GM23248 (cell line): Measurements from ENCODE around the gene E2F1. TPM values are rescaled to one million over a fixed set of nuclear protein-coding genes. Genes with fewer than 3 reads are reported as not detected.

Experiments
- DNase-seq: peaks from one replicate; pipeline ENCODE4 v3.0.0-alpha.2; 2015
- H2AFZ ChIP-seq: fragments of 200-600 bp; sonication (generic); 2 replicates; pipeline ENCODE4 v1.6.1; 2016; ENCODE audit warnings: antibody characterized with exemption
- H3F3A ChIP-seq: fragments of 200-600 bp; sonication (generic); 2 replicates; pipeline ENCODE4 v1.6.1; 2016; ENCODE audit warnings: mild to moderate bottlenecking, antibody characterized with exemption, mixed run types; ENCODE audit not compliant: insufficient read depth
- H3K27ac ChIP-seq: fragments of 200-600 bp; sonication (generic); 2 replicates; pipeline ENCODE4 v1.5.1; 2016; ENCODE audit warnings: mild to moderate bottlenecking
- H3K27me3 ChIP-seq: fragments of 200-600 bp; sonication (generic); replicated peaks from 2 replicates; pipeline ENCODE4 v1.6.1; 2016; ENCODE audit warnings: mild to moderate bottlenecking; ENCODE audit not compliant: insufficient read depth
- H3K36me3 ChIP-seq: fragments of 200-600 bp; sonication (generic); 2 replicates; pipeline ENCODE4 v1.6.1; 2016; ENCODE audit warnings: low read depth, mild to moderate bottlenecking
- H3K4me1 ChIP-seq: fragments of 200-600 bp; sonication (generic); 2 replicates; pipeline ENCODE4 v1.6.1; 2016; ENCODE audit warnings: mild to moderate bottlenecking; ENCODE audit not compliant: insufficient read depth
- H3K4me2 ChIP-seq: fragments of 200-600 bp; sonication (generic); one replicate; pipeline ENCODE4 v1.6.1; 2016; ENCODE audit warnings: mild to moderate bottlenecking; ENCODE audit not compliant: unreplicated experiment
- H3K4me3 ChIP-seq: fragments of 200-600 bp; sonication (generic); 2 replicates; pipeline ENCODE4 v1.5.1; 2016; ENCODE audit warnings: mild to moderate bottlenecking
- H3K79me2 ChIP-seq: fragments of 200-600 bp; sonication (generic); 2 replicates; pipeline ENCODE4 v1.6.1; 2016; ENCODE audit warnings: mild to moderate bottlenecking; ENCODE audit not compliant: insufficient read depth
- H3K9ac ChIP-seq: fragments of 200-600 bp; sonication (generic); 2 replicates; pipeline ENCODE4 v1.6.1; 2016; ENCODE audit warnings: mild to moderate bottlenecking
- H3K9me2 ChIP-seq: fragments of 200-600 bp; sonication (generic); 2 replicates; pipeline ENCODE4 v1.6.1; 2016; ENCODE audit warnings: mixed run types, mild to moderate bottlenecking, moderate library complexity; ENCODE audit not compliant: insufficient read depth
- H3K9me3 ChIP-seq: fragments of 200-600 bp; sonication (generic); one replicate; pipeline ENCODE4 v1.6.1; 2017; ENCODE audit warnings: low read depth
- H4K20me1 ChIP-seq: fragments of 200-600 bp; sonication (generic); 2 replicates; pipeline ENCODE4 v1.6.0; 2016; ENCODE audit not compliant: insufficient read depth
- EZH2 ChIP-seq: fragments of 200-600 bp; sonication (generic); IDR thresholded peaks from 2 replicates; pipeline ENCODE4 v1.6.1; 2018; ENCODE audit warnings: antibody characterized with exemption, mild to moderate bottlenecking; ENCODE audit not compliant: insufficient read depth, poor library complexity, severe bottlenecking
- EZH2phosphoT487 ChIP-seq: fragments of 200-600 bp; sonication (generic); IDR thresholded peaks from 2 replicates; pipeline ENCODE4 v1.6.1; 2018; ENCODE audit warnings: antibody characterized with exemption, moderate library complexity, mild to moderate bottlenecking, low read depth; ENCODE audit not compliant: insufficient read depth
- WGBS, 2 experiments: methylation state at CpG; one replicate each; pipeline ENCODE4 v1.1.6; 2015 to 2017; ENCODE audit warnings: low lambda C conversion rate in 2 of 2, low coverage in 1 of 2; ENCODE audit errors: missing lambda C conversion rate in 2 of 2; 5-methylcytosine and 5-hydroxymethylcytosine counted together
- in situ Hi-C: fragments of 300-500 bp; cut with MboI; formaldehyde crosslinking; loops from 2 replicates; pipeline ENCODE4 v1.15.0; 2020
- polyA plus RNA-seq: library from polyadenylated mRNA; unstranded; fragments of >200 nt; fragmentation: Nextera tagmentation; extraction: Ambion mirVana; gene quantifications from 2 replicates; pipeline ENCODE4 v1.2.1, GENCODE V29; 2016
- total RNA-seq: library from RNA; depleted of rRNA; stranded (reverse); fragments of >200 nt; shearing (Covaris generic); gene quantifications from 2 replicates; pipeline ENCODE4 v1.2.3, GENCODE V29; 2014

E2F1 gene
- total and polyA plus RNA-seq, 2 experiments from 2014 or later: 4.9 to 12.9 TPM

DNA sequence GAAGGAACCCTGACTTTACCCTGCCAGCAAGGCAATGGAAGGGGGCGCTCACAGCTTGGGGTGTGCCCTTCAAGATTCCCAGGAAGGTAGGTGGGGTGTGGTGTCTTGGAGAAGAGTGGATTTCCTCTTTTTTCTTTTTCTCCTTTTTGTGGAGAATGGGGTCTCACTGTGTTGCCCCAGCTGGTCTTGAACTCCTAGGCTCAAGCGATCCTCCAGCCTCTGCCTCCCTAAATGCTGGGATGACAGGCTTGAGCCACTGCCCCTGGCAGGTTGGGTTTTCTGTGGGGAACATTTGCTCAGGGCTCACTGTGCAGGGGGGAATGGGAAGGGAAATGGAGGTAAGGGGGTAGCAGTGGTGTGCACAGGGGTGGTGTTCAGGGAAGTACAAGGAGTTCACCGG is 41.6 kb upstream of the E2F1 start:
- no peak overlapping the region for H3K4me3 ChIP-seq
- no peak overlapping the region for H3K27ac ChIP-seq
- H4K20me1 ChIP-seq: no peaks in the 10 kb centered on the region
- no peaks in the 10 kb centered on the region for H3K27me3 ChIP-seq
- in situ Hi-C loops: no loop called here
- no peaks in the 10 kb centered on the region for H3K79me2 ChIP-seq
- no peaks in the 10 kb centered on the region for H3K9me2 ChIP-seq
- H3K36me3 ChIP-seq: no peaks in the 10 kb centered on the region
- DNase-seq: no peak
- H3F3A ChIP-seq: 0 out of 2 replicates have a peak, but pooled peaks cover 3% of the 10 kb centered on the region
- no peak overlapping the region for H2AFZ ChIP-seq
- no peaks in the 10 kb centered on the region for H3K9me3 ChIP-seq
- peaks cover 3% of the 10 kb centered on the region; the same call in 1 of the 2 replicates for H3K4me1 ChIP-seq
- no peak overlapping the region for H3K4me2 ChIP-seq
- no peak for TF ChIP-seq EZH2phosphoT487
- TF ChIP-seq EZH2: no peak
- WGBS, 2 experiments: 79 to 88% methylated on average over 3 of the region's 3 CpGs
- no peak overlapping the region for H3K9ac ChIP-seq

DNA sequence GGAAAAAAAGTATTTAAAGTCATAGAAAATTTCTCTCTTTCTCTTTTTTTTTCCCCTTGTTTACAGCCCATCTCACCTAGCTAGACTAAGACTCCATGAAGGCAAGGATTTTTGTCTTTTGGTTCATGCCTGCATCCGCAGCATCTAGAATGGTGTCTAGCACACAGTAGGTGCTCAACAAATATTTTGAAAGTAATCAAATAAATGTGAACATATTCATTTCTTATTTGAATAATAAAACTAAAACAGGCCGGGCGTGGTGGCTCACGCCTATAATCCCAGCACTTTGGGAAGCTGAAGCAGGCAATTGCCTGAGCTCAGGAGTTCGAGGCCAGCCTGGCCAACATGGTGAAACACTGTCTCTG is 40.9 kb upstream of the E2F1 start:
- Histone ChIP-seq H3K4me3 (no peak overlapping the region), H3F3A (no peaks in the 10 kb centered on the region), H3K79me2 (no peaks in the 10 kb centered on the region), H2AFZ (no peak overlapping the region), H3K27ac (no peak overlapping the region), H3K4me1 (no peaks in the 10 kb centered on the region), H3K9ac (no peak overlapping the region), H3K36me3 (no peaks in the 10 kb centered on the region), H3K27me3 (no peaks in the 10 kb centered on the region), H4K20me1 (no peaks in the 10 kb centered on the region), H3K9me2 (no peaks in the 10 kb centered on the region), H3K9me3 (no peaks in the 10 kb centered on the region), H3K4me2 (no peak overlapping the region)
- TF ChIP-seq EZH2 (no peak), EZH2phosphoT487 (no peak)
- 87% methylated on average over 5 of the region's 5 CpGs for WGBS, 2 experiments
- in situ Hi-C loops: no loop called here
- DNase-seq: no peak

DNA sequence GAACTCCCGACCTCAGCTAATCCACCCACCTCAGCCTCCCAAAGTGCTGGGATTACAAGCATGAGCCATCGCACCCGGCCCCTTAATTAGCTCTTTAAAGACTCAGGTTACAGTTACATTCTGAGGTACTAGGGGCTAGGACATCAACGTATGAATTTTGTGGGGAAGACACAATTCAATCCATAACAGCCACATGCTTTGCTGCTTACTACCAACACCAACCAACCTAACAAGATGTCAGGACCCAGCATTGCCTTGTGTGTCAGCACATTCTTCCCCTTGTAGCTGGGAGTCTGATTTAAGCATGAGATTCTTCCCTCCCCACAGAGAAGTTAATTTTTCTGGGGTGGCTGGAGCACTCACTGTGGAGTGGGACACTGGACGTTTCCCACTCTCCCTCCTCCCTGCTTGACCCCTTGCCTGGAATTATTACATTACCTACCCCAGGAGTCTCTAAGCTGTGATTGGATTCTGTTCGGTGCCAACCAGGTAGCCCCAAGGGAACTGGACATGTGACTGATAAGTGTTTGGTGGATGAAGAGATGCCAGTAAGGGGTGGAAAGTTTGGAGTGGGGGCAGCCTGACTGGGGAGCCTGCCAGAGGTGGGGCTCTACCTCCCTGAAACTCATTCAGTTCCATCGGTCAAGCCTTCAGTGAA is 39.6 kb upstream of the E2F1 start:
- no peaks in the 10 kb centered on the region for H3K27me3 ChIP-seq
- in situ Hi-C loops: no loop called here
- WGBS, 2 experiments: 65 to 72% methylated on average over 7 of the region's 7 CpGs
- no peaks in the 10 kb centered on the region for H3K36me3 ChIP-seq
- no peak overlapping the region for H3K9ac ChIP-seq
- H3F3A ChIP-seq: no peaks in the 10 kb centered on the region
- H3K4me3 ChIP-seq: no peak overlapping the region
- no peak for TF ChIP-seq EZH2phosphoT487
- no peak for TF ChIP-seq EZH2
- no peaks in the 10 kb centered on the region for H3K9me2 ChIP-seq
- no peaks in the 10 kb centered on the region for H4K20me1 ChIP-seq
- H3K27ac ChIP-seq: no peak overlapping the region
- H3K4me2 ChIP-seq: no peak overlapping the region
- H3K9me3 ChIP-seq: no peaks in the 10 kb centered on the region
- DNase-seq: no peak
- H3K4me1 ChIP-seq: no peaks in the 10 kb centered on the region
- no peaks in the 10 kb centered on the region for H3K79me2 ChIP-seq
- H2AFZ ChIP-seq: no peak overlapping the region

DNA sequence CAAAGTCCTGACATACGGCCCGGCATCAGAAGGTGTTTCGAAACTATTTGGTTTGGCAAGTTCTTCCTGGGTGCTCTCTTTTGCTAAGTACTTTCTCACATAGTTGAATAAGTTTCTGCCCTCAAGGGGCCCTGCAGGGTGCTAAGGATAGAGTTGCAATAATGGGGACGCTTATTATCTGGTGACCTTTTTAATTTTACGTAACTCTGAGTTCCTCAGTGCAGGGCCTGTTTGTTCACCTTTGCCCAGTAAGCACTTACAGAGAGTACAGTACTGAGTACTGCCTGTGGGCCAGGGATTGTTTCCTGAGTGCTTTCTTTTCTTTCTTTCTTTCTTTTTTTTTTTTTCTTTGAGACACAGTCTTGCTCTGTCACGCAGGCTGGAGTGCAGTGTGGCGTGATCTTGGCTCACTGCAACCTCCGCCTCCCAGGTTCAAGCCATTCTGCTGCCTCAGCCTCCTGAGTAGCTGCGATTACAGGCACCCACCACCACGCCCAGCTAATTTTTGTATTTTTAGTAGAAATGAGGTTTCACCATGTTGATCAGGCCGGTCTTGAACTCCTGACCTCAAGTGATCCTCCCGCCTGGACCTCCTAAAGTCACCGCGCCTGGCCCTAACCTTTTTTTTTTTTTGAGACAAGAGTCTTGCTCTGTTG is 38.4 kb upstream of the E2F1 start:
- DNase-seq: no peak
- no peaks in the 10 kb centered on the region for H3K36me3 ChIP-seq
- no peaks in the 10 kb centered on the region for H3K27me3 ChIP-seq
- WGBS, 2 experiments: 83 to 84% methylated on average over 13 to 14 of the region's 14 CpGs
- in situ Hi-C loops: no loop called here
- no peak overlapping the region for H3K4me3 ChIP-seq
- H2AFZ ChIP-seq: no peak overlapping the region
- H3K27ac ChIP-seq: no peak overlapping the region
- H3F3A ChIP-seq: no peaks in the 10 kb centered on the region
- no peak overlapping the region for H3K9ac ChIP-seq
- TF ChIP-seq EZH2phosphoT487 (no peak), EZH2 (no peak)
- no peaks in the 10 kb centered on the region for H3K9me3 ChIP-seq
- 0 out of 2 replicates have a peak, but pooled peaks cover under 1% of the 10 kb centered on the region for H3K79me2 ChIP-seq
- no peak overlapping the region for H3K4me2 ChIP-seq
- no peaks in the 10 kb centered on the region for H3K4me1 ChIP-seq
- no peaks in the 10 kb centered on the region for H4K20me1 ChIP-seq
- H3K9me2 ChIP-seq: no peaks in the 10 kb centered on the region
